Mesenchymal stem cell (in vitro differentiated cells and primary cell): Measurements from ENCODE around the gene KLK10.
"Not testable (repeated sequence)": the region's sequence is repeated elsewhere in the genome, so short reads cannot be mapped to it uniquely, and the experiment has no call there.

Source experiments
- DNase-seq: peaks from one replicate; pipeline ENCODE4 v3.0.0-alpha.2; 2013
- H2AFZ ChIP-seq: one replicate; pipeline ENCODE4 v1.6.1; 2013; ENCODE audit warnings: low read depth, mild to moderate bottlenecking, control low read depth, inconsistent platforms, low read length, moderate library complexity
- H2AK5ac ChIP-seq: 2 replicates; pipeline ENCODE4 v1.6.1; 2013; ENCODE audit warnings: low read length, moderate library complexity, mild to moderate bottlenecking, inconsistent platforms; ENCODE audit not compliant: severe bottlenecking
- H2BK120ac ChIP-seq: one replicate; pipeline ENCODE4 v1.6.1; 2013; ENCODE audit warnings: low read depth, mild to moderate bottlenecking, inconsistent platforms, low read length, moderate library complexity
- H2BK12ac ChIP-seq, 2 experiments: one replicate each; pipeline ENCODE4 v1.6.1; 2013; ENCODE audit warnings: inconsistent platforms in 2 of 2, low read length in 2 of 2, mild to moderate bottlenecking in 2 of 2, moderate library complexity in 2 of 2, control low read depth in 1 of 2
- H2BK15ac ChIP-seq: one replicate; pipeline ENCODE4 v1.6.1; 2013; ENCODE audit warnings: mild to moderate bottlenecking, low read depth, inconsistent platforms; ENCODE audit not compliant: poor library complexity, severe bottlenecking
- H2BK5ac ChIP-seq: 2 replicates; pipeline ENCODE4 v1.6.1; 2013; ENCODE audit warnings: low read depth, mild to moderate bottlenecking, low read length, control low read depth, inconsistent platforms; ENCODE audit not compliant: poor library complexity, severe bottlenecking
- H3K14ac ChIP-seq, 2 experiments: one replicate each; pipeline ENCODE4 v1.6.1; 2013; ENCODE audit warnings: inconsistent platforms in 2 of 2, low read length in 2 of 2, control low read depth in 1 of 2, mild to moderate bottlenecking in 1 of 2, moderate library complexity in 1 of 2
- H3K18ac ChIP-seq, 2 experiments: one replicate each; pipeline ENCODE4 v1.6.1; 2013; ENCODE audit warnings: inconsistent platforms in 2 of 2, low read length in 2 of 2, control low read depth in 1 of 2, low read depth in 1 of 2, mild to moderate bottlenecking in 1 of 2
- H3K23ac ChIP-seq, 2 experiments: one replicate each; pipeline ENCODE4 v1.6.1; 2013; ENCODE audit warnings: inconsistent platforms in 2 of 2, low read length in 2 of 2, mild to moderate bottlenecking in 2 of 2, moderate library complexity in 2 of 2, control low read depth in 1 of 2
- H3K27ac ChIP-seq: 2 replicates; pipeline ENCODE4 v1.5.1; 2013; ENCODE audit warnings: mild to moderate bottlenecking, moderate library complexity, low read length, control low read depth, inconsistent platforms; ENCODE audit not compliant: poor library complexity, severe bottlenecking
- H3K27me3 ChIP-seq, 2 experiments: 2 replicates each; pipeline versions ENCODE4 v1.6.1 to v1.7.0; 2013; ENCODE audit warnings: low read length in 2 of 2, mild to moderate bottlenecking in 2 of 2, moderate library complexity in 2 of 2, control low read depth in 1 of 2, inconsistent platforms in 1 of 2; ENCODE audit not compliant: control insufficient read depth in 1 of 2, insufficient read depth in 1 of 2
- H3K36me3 ChIP-seq, 2 experiments: 2 replicates each; pipeline versions ENCODE4 v1.6.1 to v1.7.0; 2013; ENCODE audit warnings: low read length in 2 of 2, control low read depth in 1 of 2, inconsistent platforms in 1 of 2, low read depth in 1 of 2, mild to moderate bottlenecking in 1 of 2; ENCODE audit not compliant: insufficient read depth in 2 of 2, control insufficient read depth in 1 of 2
- H3K4ac ChIP-seq, 2 experiments: one replicate each; pipeline ENCODE4 v1.6.1; 2013; ENCODE audit warnings: inconsistent platforms in 2 of 2, low read length in 2 of 2, mild to moderate bottlenecking in 2 of 2, moderate library complexity in 2 of 2, control low read depth in 1 of 2, low read depth in 1 of 2
- H3K4me1 ChIP-seq: 2 replicates; pipeline ENCODE4 v1.6.1; 2013; ENCODE audit warnings: low read depth, low read length, control low read depth; ENCODE audit not compliant: control insufficient read depth, insufficient read depth
- H3K4me2 ChIP-seq: 2 replicates; pipeline ENCODE4 v1.6.1; 2013; ENCODE audit warnings: low read length, mild to moderate bottlenecking, inconsistent platforms; ENCODE audit not compliant: poor library complexity, severe bottlenecking
- H3K4me3 ChIP-seq, 2 experiments: 2 replicates each; pipeline versions ENCODE4 v1.5.1 to v1.7.0; 2013; ENCODE audit warnings: low read length in 2 of 2, mild to moderate bottlenecking in 2 of 2, control low read depth in 1 of 2, low read depth in 1 of 2; ENCODE audit not compliant: insufficient read depth in 1 of 2
- H3K79me1 ChIP-seq: replicated peaks from 2 replicates; pipeline ENCODE4 v1.6.1; 2013; ENCODE audit warnings: mild to moderate bottlenecking, control low read depth, low read length, inconsistent platforms; ENCODE audit not compliant: poor library complexity, severe bottlenecking
- H3K9ac ChIP-seq: 2 replicates; pipeline ENCODE4 v1.7.0; 2013; ENCODE audit warnings: mild to moderate bottlenecking, low read length, moderate library complexity
- H3K9me3 ChIP-seq: 2 replicates; pipeline ENCODE4 v1.7.0; 2013; ENCODE audit warnings: mild to moderate bottlenecking, low read length; ENCODE audit not compliant: control insufficient read depth
- H4K8ac ChIP-seq: one replicate; pipeline ENCODE4 v1.6.1; 2013; ENCODE audit warnings: inconsistent platforms, mild to moderate bottlenecking, low read length, moderate library complexity
- H4K91ac ChIP-seq: one replicate; pipeline ENCODE4 v1.6.1; 2013; ENCODE audit warnings: mild to moderate bottlenecking, low read length, inconsistent platforms
- WGBS: methylation state at CpG from one replicate; pipeline ENCODE4 v1.1.7; 2013; ENCODE audit warnings: mixed read lengths; 5-methylcytosine and 5-hydroxymethylcytosine counted together

The KLK10 gene

DNA sequence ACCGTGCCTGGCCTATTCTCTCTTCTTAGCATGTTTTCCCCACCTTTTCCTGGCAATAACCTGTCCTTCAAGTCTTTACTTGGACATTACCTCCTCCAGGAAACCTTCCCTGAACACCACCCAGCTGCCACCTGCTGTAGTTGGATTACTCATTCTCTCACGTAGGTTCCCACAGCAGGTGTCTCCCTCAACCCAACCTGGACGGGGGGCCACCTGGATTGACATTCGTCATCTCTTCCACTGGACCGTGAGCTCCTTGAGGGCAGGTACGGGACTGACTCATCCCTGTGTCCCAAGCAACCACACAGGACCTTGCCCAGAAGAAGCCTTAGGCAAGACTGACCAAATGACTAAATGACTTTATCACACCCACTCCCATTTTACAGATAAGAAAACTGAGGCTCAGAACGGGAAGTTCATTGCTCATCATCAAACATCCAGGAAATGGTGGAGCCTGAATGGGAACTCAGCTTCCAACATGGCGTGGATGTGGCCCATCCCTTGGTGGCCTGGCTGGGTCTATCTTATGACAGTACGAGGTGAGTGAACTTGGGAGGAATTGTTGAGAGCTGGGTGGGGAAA, 46.6 kb downstream of the KLK10 start:
- Histone ChIP-seq H3K4me2 (no peak overlapping the region), H2AFZ (no peak overlapping the region), H3K14ac (no peak overlapping the region), H3K18ac (no peak overlapping the region), H3K9me3 (no peaks in the 10 kb centered on the region), H3K79me1 (no peaks in the 10 kb centered on the region), H2BK5ac (no peak overlapping the region), H3K23ac (no peak overlapping the region), H4K8ac (no peak overlapping the region), H3K4me3 (no peak overlapping the region), H2AK5ac (no peak overlapping the region), H2BK15ac (no peak overlapping the region), H3K4me1 (no peaks in the 10 kb centered on the region), H2BK12ac (no peak overlapping the region), H2BK120ac (no peak overlapping the region), H3K36me3 (no peaks in the 10 kb centered on the region), H3K27ac (no peak overlapping the region), H3K9ac (no peak overlapping the region), H3K4ac (no peak overlapping the region), H4K91ac (no peak overlapping the region), H3K27me3 (peaks cover 0 to 26% of the 10 kb centered on the region in 2 experiments)
- DNase-seq = no peak
- 69% methylated on average over 9 of the region's 9 CpGs for WGBS

DNA sequence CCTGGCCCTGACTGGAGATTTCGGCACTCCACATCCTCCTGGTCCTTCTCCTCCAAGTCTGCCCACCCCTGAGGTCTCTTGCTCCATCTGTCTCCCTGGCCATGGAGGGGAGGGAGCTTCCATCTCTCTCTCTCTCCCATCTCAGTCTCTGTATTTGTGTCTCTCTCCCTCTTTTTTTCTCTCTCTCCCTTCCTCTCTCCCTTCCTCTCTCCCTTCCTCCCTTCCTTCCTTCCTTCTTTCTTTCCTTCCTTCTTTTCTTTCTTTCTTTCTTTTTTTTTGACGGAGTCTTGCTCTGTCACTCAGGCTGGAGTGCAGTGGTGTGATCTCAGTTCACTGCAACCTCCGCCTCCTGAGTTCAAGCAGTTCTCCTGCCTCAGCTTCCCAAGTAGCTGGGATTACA, 49.7 kb downstream of the KLK10 start:
- H4K8ac ChIP-seq, DNase-seq: not testable (repeated sequence)

DNA sequence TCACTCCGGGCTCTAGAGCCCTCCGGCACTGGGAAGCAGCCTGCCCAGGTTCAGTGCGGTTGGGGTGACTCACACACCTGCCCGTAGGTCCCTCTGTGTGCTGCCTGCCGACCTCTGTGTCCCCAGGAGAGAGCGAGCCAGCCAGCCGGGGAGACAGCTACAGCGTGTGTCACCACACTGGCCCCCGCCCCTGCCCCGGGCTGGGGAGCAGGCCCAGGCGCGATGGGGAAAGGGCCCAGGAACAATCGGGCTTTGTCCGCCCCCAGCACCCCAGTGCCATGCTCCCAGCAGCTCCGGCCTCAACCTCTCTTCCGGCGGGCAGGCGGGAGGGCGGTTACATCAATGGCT, 50.1 kb downstream of the KLK10 start, which contains the start of gene KLK6:
TSS of gene KLK6 (minus strand) at position 179 of the 348 bp plus-strand sequence. CDS start 1,487 bp downstream, outside the sequence.
- no peak within 1 kb of the TSS for H2BK12ac ChIP-seq
- no peaks in the 10 kb centered on the region for H3K4me1 ChIP-seq
- no peak within 1 kb of the TSS for H3K27ac ChIP-seq
- no peak within 1 kb of the TSS for H3K18ac ChIP-seq
- H2BK15ac ChIP-seq = no peak within 1 kb of the TSS
- H2BK5ac ChIP-seq = no peak within 1 kb of the TSS
- H3K4ac ChIP-seq = no peak within 1 kb of the TSS
- peaks cover 0 to 29% of the 10 kb centered on the region in 2 experiments for H3K27me3 ChIP-seq
- no peak within 1 kb of the TSS for H4K8ac ChIP-seq
- H4K91ac ChIP-seq = no peak within 1 kb of the TSS
- no peak for DNase-seq
- H3K36me3 ChIP-seq = no peaks in the 10 kb centered on the region
- no peak within 1 kb of the TSS for H2AK5ac ChIP-seq
- no peak within 1 kb of the TSS for H3K4me3 ChIP-seq
- H2AFZ ChIP-seq = no peak within 1 kb of the TSS
- no peak within 1 kb of the TSS for H3K9ac ChIP-seq
- H3K79me1 ChIP-seq = no peaks in the 10 kb centered on the region
- H2BK120ac ChIP-seq = no peak within 1 kb of the TSS
- H3K9me3 ChIP-seq = no peaks in the 10 kb centered on the region
- H3K23ac ChIP-seq = no peak within 1 kb of the TSS
- H3K14ac ChIP-seq = no peak within 1 kb of the TSS
- H3K4me2 ChIP-seq = no peak within 1 kb of the TSS
- 78% methylated on average over 19 of the region's 19 CpGs for WGBS

More for the DNA sequence above, 49.7 kb downstream of the KLK10 start:
- 73% methylated on average over 2 of the region's 3 CpGs for WGBS
- not testable (repeated sequence) for H3K36me3 ChIP-seq, H2AK5ac ChIP-seq, H2BK5ac ChIP-seq, H3K9ac ChIP-seq, H2BK120ac ChIP-seq, H2BK12ac ChIP-seq, H3K79me1 ChIP-seq, H3K27ac ChIP-seq, H3K4ac ChIP-seq, H3K9me3 ChIP-seq, H3K14ac ChIP-seq, H4K91ac ChIP-seq, H3K23ac ChIP-seq, H3K18ac ChIP-seq, H3K4me1 ChIP-seq, H3K4me3 ChIP-seq, H2BK15ac ChIP-seq, H2AFZ ChIP-seq, H3K4me2 ChIP-seq
- peaks cover 0 to 29% of the 10 kb centered on the region in 2 experiments for H3K27me3 ChIP-seq

DNA sequence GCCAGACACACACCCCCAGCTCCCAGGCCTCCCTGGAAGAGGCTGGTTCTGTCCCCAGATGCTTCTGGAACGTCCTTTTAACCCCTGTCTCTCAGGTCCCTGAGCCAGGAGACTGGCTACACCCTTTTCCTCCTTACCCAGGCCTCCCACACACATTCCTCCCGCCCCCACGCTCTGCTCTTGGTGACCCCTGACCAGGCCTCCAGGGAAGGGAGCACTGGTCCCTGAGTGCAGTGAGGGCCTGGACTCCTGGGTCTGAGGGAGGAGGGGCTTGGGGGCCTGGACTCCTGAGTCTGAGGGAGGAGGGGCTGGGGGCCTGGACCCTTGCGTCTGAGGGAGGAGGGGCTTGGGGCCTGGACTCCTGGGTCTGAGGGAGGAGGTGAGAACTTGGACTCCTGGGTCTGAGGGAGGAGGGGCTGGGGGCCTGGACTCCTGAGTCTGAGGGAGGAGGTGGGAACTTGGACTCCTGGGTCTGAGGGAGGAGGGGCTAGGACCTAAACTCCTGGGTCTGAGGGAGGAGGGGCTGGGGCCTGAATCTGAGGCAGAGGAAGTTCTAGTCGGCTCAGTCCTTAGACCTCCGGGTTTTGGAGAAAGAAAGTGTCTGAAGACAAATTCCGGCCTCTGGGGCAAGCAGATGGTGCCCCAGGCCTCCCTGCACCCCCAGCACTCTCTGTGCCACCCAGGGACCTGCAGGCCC, 50.6 kb downstream of the KLK10 start:
- Histone ChIP-seq H3K14ac (no peak overlapping the region), H2AK5ac (no peak overlapping the region), H3K79me1 (no peaks in the 10 kb centered on the region), H4K8ac (no peak overlapping the region), H2BK120ac (no peak overlapping the region), H3K27me3 (peaks cover 0 to 29% of the 10 kb centered on the region in 2 experiments), H2BK15ac (no peak overlapping the region), H3K18ac (no peak overlapping the region), H2BK5ac (no peak overlapping the region), H3K36me3 (no peaks in the 10 kb centered on the region), H3K23ac (no peak overlapping the region), H4K91ac (no peak overlapping the region), H3K4ac (no peak overlapping the region), H3K4me1 (no peaks in the 10 kb centered on the region), H3K4me2 (no peak overlapping the region), H3K4me3 (no peak overlapping the region), H3K9ac (no peak overlapping the region), H3K27ac (no peak overlapping the region), H2AFZ (no peak overlapping the region), H2BK12ac (no peak overlapping the region), H3K9me3 (no peaks in the 10 kb centered on the region)
- DNase-seq = no peak
- WGBS = 63% methylated on average over 5 of the region's 7 CpGs
